ENCODE results near the gene ATG2B. TPM values are rescaled to one million over a fixed set of nuclear protein-coding genes. Genes with fewer than 3 reads are reported as not detected.

ATG2B gene
- total RNA-seq = 15.8 TPM

GRCh38 chr14:96362965-96363750, at the start of gene ATG2B, which contains the start of gene GSKIP:
ATG2B (minus strand) TSS chr14:96363341; CDS start chr14:96362976, 365 bp downstream.
GSKIP (plus strand) TSS chr14:96363526; CDS start chr14:96382248, 18,722 bp downstream.
- H3K27ac ChIP-seq = peak within 1 kb of the TSS; percentile 92 to 93
- no peak for TF ChIP-seq CTCF (IDR thresholded peaks at IDR 0.05)
- intact Hi-C loops (cut with DNase I) = loop anchor here (1.0 to 10.0 kb wide), 4 partner anchors 28 to 828 kb away; partner anchors contain the start of genes GLRX5, PAPOLA and VRK1
- peaks cover 9 to 17% of the 10 kb centered on the region in 2 donors for H3K4me1 ChIP-seq
- DNase-seq (ENCODE audit: low spot score in 2 of 2) = peak; percentile 68 to 95
- H3K4me3 ChIP-seq = peak within 1 kb of the TSS; percentile 87 to 92
- H3K36me3 ChIP-seq = no peaks in the 10 kb centered on the region
- H3K9me3 ChIP-seq = no peaks in the 10 kb centered on the region
- H3K27me3 ChIP-seq = no peaks in the 10 kb centered on the region

- Histone ChIP-seq H3K27ac (no peak overlapping the region), H3K9me3 (no peaks in the 10 kb centered on the region), H3K4me1 (no peaks in the 10 kb centered on the region), H3K36me3 (no peaks in the 10 kb centered on the region), H3K4me3 (no peak overlapping the region), H3K27me3 (no peaks in the 10 kb centered on the region)
- no peak for DNase-seq (ENCODE audit: low spot score in 2 of 2)
- intact Hi-C loops (cut with DNase I) = no loop called here
- TF ChIP-seq CTCF (IDR thresholded peaks at IDR 0.05) = no peak
Observed at GRCh38 chr14:96410119-96410518, 47.0 kb upstream of the ATG2B start.

- Histone ChIP-seq H3K4me3 (no peak overlapping the region), H3K36me3 (no peaks in the 10 kb centered on the region), H3K27ac (no peak overlapping the region), H3K4me1 (no peaks in the 10 kb centered on the region), H3K27me3 (no peaks in the 10 kb centered on the region), H3K9me3 (no peaks in the 10 kb centered on the region)
- intact Hi-C loops (cut with DNase I) = no loop called here
- TF ChIP-seq CTCF (IDR thresholded peaks at IDR 0.05) = no peak
- DNase-seq (ENCODE audit: low spot score in 2 of 2) = no peak
Observed at GRCh38 chr14:96409701-96410100, 46.6 kb upstream of the ATG2B start.

GRCh38 chr14:96408608-96409007, 45.5 kb upstream of the ATG2B start:
- H3K4me3 ChIP-seq = no peak overlapping the region
- intact Hi-C loops (cut with DNase I) = no loop called here
- no peaks in the 10 kb centered on the region for H3K4me1 ChIP-seq
- H3K27ac ChIP-seq = no peak overlapping the region
- no peak for TF ChIP-seq CTCF (IDR thresholded peaks at IDR 0.05)
- no peaks in the 10 kb centered on the region for H3K36me3 ChIP-seq
- H3K27me3 ChIP-seq = no peaks in the 10 kb centered on the region
- H3K9me3 ChIP-seq = no peaks in the 10 kb centered on the region
- DNase-seq (ENCODE audit: low spot score in 2 of 2) = no peak

GRCh38 chr14:96407935-96408570, 44.9 kb upstream of the ATG2B start:
- Histone ChIP-seq H3K27ac (no peak overlapping the region), H3K4me3 (no peak overlapping the region), H3K27me3 (no peaks in the 10 kb centered on the region), H3K9me3 (no peaks in the 10 kb centered on the region), H3K36me3 (no peaks in the 10 kb centered on the region), H3K4me1 (no peaks in the 10 kb centered on the region)
- DNase-seq (ENCODE audit: low spot score in 2 of 2) = no peak
- no peak for TF ChIP-seq CTCF (IDR thresholded peaks at IDR 0.05)
- intact Hi-C loops (cut with DNase I) = no loop called here

Data from ascending aorta (tissue), 2 donors.